RWPE2 (cell line): Measurements from ENCODE around the gene SLC7A4.
A peak's percentile ranks its signal among the peaks of the same experiment; 100 is the strongest.

Experiments used
- ATAC-seq: fragments of 200-7000 bp; cut with Tn5 transposase; 3 replicates; pipeline ENCODE4 v1.9.1; 2021; ENCODE audit warnings: low read depth
- DNase-seq: peaks from one replicate; pipeline ENCODE4 v3.0.0-alpha.2; 2020; ENCODE audit warnings: low spot score
- H3K27ac ChIP-seq: fragments of 450-650 bp; 2 replicates; pipeline ENCODE4 v1.5.1; 2017; ENCODE audit warnings: mild to moderate bottlenecking; ENCODE audit not compliant: poor library complexity, severe bottlenecking
- H3K27me3 ChIP-seq: fragments of 250-450 bp; sonication (Bioruptor Pico); 2 replicates; pipeline ENCODE4 v1.5.1; 2021; ENCODE audit warnings: mild to moderate bottlenecking, moderate library complexity; ENCODE audit not compliant: insufficient read depth, poor library complexity, severe bottlenecking
- H3K36me3 ChIP-seq: fragments of 250-450 bp; sonication (Bioruptor Pico); 2 replicates; pipeline ENCODE4 v1.5.1; 2020; ENCODE audit warnings: low read depth, mild to moderate bottlenecking, moderate library complexity
- H3K4me1 ChIP-seq: fragments of 250-450 bp; sonication (Bioruptor Pico); 2 replicates; pipeline ENCODE4 v1.5.1; 2021; ENCODE audit warnings: mild to moderate bottlenecking, moderate library complexity; ENCODE audit not compliant: insufficient read depth, poor library complexity, severe bottlenecking
- H3K4me3 ChIP-seq: fragments of 250-450 bp; sonication (Bioruptor Pico); 2 replicates; pipeline ENCODE4 v1.5.1; 2021; ENCODE audit warnings: mild to moderate bottlenecking, moderate library complexity; ENCODE audit not compliant: severe bottlenecking
- H3K9me3 ChIP-seq: fragments of 250-450 bp; sonication (Bioruptor Pico); 2 replicates; pipeline ENCODE4 v1.5.1; 2021; ENCODE audit warnings: mild to moderate bottlenecking, moderate library complexity; ENCODE audit not compliant: severe bottlenecking
- CTCF ChIP-seq: fragments of 450-650 bp; IDR thresholded peaks from one replicate; pipeline ENCODE4 v1.5.1; 2017; ENCODE audit warnings: mild to moderate bottlenecking, moderate library complexity; ENCODE audit not compliant: poor library complexity, severe bottlenecking

SLC7A4 gene

GRCh38 chr22:21047730-21048129 lies 15.4 kb upstream of the SLC7A4 start:
- Histone ChIP-seq H3K9me3 (no peaks in the 10 kb centered on the region), H3K27ac (no peak overlapping the region), H3K4me1 (peaks cover 13% of the 10 kb centered on the region), H3K36me3 (no peaks in the 10 kb centered on the region), H3K27me3 (no peaks in the 10 kb centered on the region), H3K4me3 (no peak overlapping the region)
- TF ChIP-seq CTCF = no peak
- no peak for DNase-seq
- no peak for ATAC-seq

- no peaks in the 10 kb centered on the region for H3K27me3 ChIP-seq
- no peak for TF ChIP-seq CTCF
Observed at GRCh38 chr22:21047035-21047661, 14.8 kb upstream of the SLC7A4 start.

GRCh38 chr22:21045585-21046294 lies 13.4 kb upstream of the SLC7A4 start, which contains the start of gene LRRC74B:
TSS of gene LRRC74B (plus strand) at chr22:21045946. CDS start at chr22:21045987, 41 bp downstream.
- no peak for TF ChIP-seq CTCF
- H3K27ac ChIP-seq = no peak within 1 kb of the TSS
- no peaks in the 10 kb centered on the region for H3K27me3 ChIP-seq
- DNase-seq = peak; percentile 89
- no peaks in the 10 kb centered on the region for H3K36me3 ChIP-seq
- peak within 1 kb of the TSS; percentile 28 for H3K4me3 ChIP-seq
- H3K9me3 ChIP-seq = no peaks in the 10 kb centered on the region
- H3K4me1 ChIP-seq = peaks cover 13% of the 10 kb centered on the region
- peak; percentile 93 for ATAC-seq

More at GRCh38 chr22:21047035-21047661, 14.8 kb upstream of the SLC7A4 start:
- no peak for DNase-seq
- ATAC-seq = no peak
- peaks cover 13% of the 10 kb centered on the region for H3K4me1 ChIP-seq
- no peaks in the 10 kb centered on the region for H3K36me3 ChIP-seq
- H3K9me3 ChIP-seq = no peaks in the 10 kb centered on the region
- H3K27ac ChIP-seq = no peak overlapping the region
- no peak overlapping the region for H3K4me3 ChIP-seq

- no peak for TF ChIP-seq CTCF
- DNase-seq = no peak
- no peaks in the 10 kb centered on the region for H3K27me3 ChIP-seq
- H3K9me3 ChIP-seq = no peaks in the 10 kb centered on the region
- H3K27ac ChIP-seq = no peak overlapping the region
- H3K36me3 ChIP-seq = no peaks in the 10 kb centered on the region
- peak overlapping the region; percentile 28 for H3K4me3 ChIP-seq
- peaks cover 13% of the 10 kb centered on the region for H3K4me1 ChIP-seq
- peak; percentile 58 for ATAC-seq
Observed at GRCh38 chr22:21044931-21045584, 12.7 kb upstream of the SLC7A4 start.
